Suprapubic skin (tissue), 4 donors: ENCODE results near the gene MTRF1L.

Experiments used
- EP300 ChIP-seq: sonication (generic); formaldehyde crosslinking; IDR thresholded peaks from one replicate; pipeline ENCODE4 v1.6.1; 2017; ENCODE audit warnings: antibody characterized with exemption
- POLR2A ChIP-seq, 2 donors: fragments of 450-650 bp; IDR thresholded peaks; one replicate each; pipeline ENCODE4 v1.6.1; 2017; ENCODE audit warnings: antibody characterized with exemption in 2 of 2, mild to moderate bottlenecking in 2 of 2, moderate library complexity in 2 of 2
- POLR2AphosphoS5 ChIP-seq, 3 donors: sonication (generic); formaldehyde crosslinking; IDR thresholded peaks; one replicate each; pipeline ENCODE4 v1.6.1; 2017; ENCODE audit warnings: antibody characterized with exemption in 3 of 3
- TF ChIP-seq, protein P1 (sequence below), 2 donors: fragments of 200-600 bp in 1 of 2; fragments of 450-650 bp in 1 of 2; sonication (generic) in 1 of 2; IDR thresholded peaks; one replicate each; pipeline ENCODE4 v1.5.1; 2016 to 2019; ENCODE audit warnings: antibody characterized with exemption in 2 of 2, mild to moderate bottlenecking in 1 of 2, moderate library complexity in 1 of 2

GRCh38 chr6:153016846-153017245 lies 14.3 kb upstream of the MTRF1L start:
- no peak for TF ChIP-seq POLR2AphosphoS5 (IDR thresholded peaks at IDR 0.05)
- no peak for TF ChIP-seq POLR2A (IDR thresholded peaks at IDR 0.05)
- TF ChIP-seq, protein P1, sequence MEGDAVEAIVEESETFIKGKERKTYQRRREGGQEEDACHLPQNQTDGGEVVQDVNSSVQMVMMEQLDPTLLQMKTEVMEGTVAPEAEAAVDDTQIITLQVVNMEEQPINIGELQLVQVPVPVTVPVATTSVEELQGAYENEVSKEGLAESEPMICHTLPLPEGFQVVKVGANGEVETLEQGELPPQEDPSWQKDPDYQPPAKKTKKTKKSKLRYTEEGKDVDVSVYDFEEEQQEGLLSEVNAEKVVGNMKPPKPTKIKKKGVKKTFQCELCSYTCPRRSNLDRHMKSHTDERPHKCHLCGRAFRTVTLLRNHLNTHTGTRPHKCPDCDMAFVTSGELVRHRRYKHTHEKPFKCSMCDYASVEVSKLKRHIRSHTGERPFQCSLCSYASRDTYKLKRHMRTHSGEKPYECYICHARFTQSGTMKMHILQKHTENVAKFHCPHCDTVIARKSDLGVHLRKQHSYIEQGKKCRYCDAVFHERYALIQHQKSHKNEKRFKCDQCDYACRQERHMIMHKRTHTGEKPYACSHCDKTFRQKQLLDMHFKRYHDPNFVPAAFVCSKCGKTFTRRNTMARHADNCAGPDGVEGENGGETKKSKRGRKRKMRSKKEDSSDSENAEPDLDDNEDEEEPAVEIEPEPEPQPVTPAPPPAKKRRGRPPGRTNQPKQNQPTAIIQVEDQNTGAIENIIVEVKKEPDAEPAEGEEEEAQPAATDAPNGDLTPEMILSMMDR (IDR thresholded peaks at IDR 0.05), result no peak
- no peak for TF ChIP-seq EP300
